Lung (tissue), 12 donors: ENCODE results near the gene GALNT9. TPM values are rescaled to one million over a fixed set of nuclear protein-coding genes. Genes with fewer than 3 reads are reported as not detected.

Experiments used
- ATAC-seq: fragments of 200-7000 bp; cut with Tn5 transposase; one replicate; pipeline ENCODE4 v1.9.1; 2020; ENCODE audit warnings: moderate number of reproducible peaks; ENCODE audit not compliant: insufficient read depth, low FRiP score
- DNase-seq, 3 donors: peaks; one replicate each; pipeline ENCODE4 v3.0.0-alpha.2; 2013 to 2017
- H3K27ac ChIP-seq, 2 donors: one replicate each; pipeline ENCODE4 v1.5.1; 2013; ENCODE audit warnings: mild to moderate bottlenecking in 2 of 2, moderate library complexity in 2 of 2, control low read depth in 1 of 2, inconsistent platforms in 1 of 2, low read depth in 1 of 2, low read length in 1 of 2
- H3K27me3 ChIP-seq, 3 donors: one replicate each; pipeline ENCODE4 v1.5.1; 2013; ENCODE audit warnings: low read length in 2 of 3; ENCODE audit not compliant: control insufficient read depth in 3 of 3, insufficient read depth in 3 of 3
- H3K36me3 ChIP-seq, 4 donors: one replicate each; pipeline ENCODE4 v1.5.1; 2013; ENCODE audit warnings: low read length in 4 of 4, mild to moderate bottlenecking in 1 of 4, moderate library complexity in 1 of 4; ENCODE audit not compliant: control insufficient read depth in 4 of 4, insufficient read depth in 4 of 4
- H3K4me1 ChIP-seq, 5 donors: one replicate each; pipeline ENCODE4 v1.5.1; 2013; ENCODE audit warnings: low read length in 5 of 5, mild to moderate bottlenecking in 2 of 5, moderate library complexity in 1 of 5; ENCODE audit not compliant: control insufficient read depth in 5 of 5, insufficient read depth in 5 of 5
- H3K4me3 ChIP-seq: one replicate; pipeline ENCODE4 v1.5.1; 2013; ENCODE audit warnings: mild to moderate bottlenecking, control low read depth, moderate library complexity
- H3K9ac ChIP-seq, 2 donors: one replicate each; pipeline ENCODE4 v1.5.1; 2013; ENCODE audit warnings: low read length in 2 of 2, control low read depth in 1 of 2; ENCODE audit not compliant: insufficient read depth in 1 of 2
- H3K9me3 ChIP-seq, 4 donors: one replicate each; pipeline ENCODE4 v1.5.1; 2013; ENCODE audit warnings: low read length in 3 of 4, mild to moderate bottlenecking in 1 of 4, moderate library complexity in 1 of 4; ENCODE audit not compliant: control insufficient read depth in 4 of 4, insufficient read depth in 3 of 4
- WGBS, 2 donors: extraction: QIAGEN DNeasy Blood & Tissue Kit; methylation state at CpG; one replicate each; pipeline ENCODE4 v1.1.7; 2013; 5-methylcytosine and 5-hydroxymethylcytosine counted together
- polyA plus RNA-seq, 2 donors: library from polyadenylated mRNA; stranded (reverse); fragments of 200-250 nt; gene quantifications; one replicate each; pipeline ENCODE4 v1.2.1, GENCODE V29; 2013
- total RNA-seq, 2 donors: library from RNA; depleted of rRNA in 1 of 2; stranded (reverse); fragments of >200 nt in 1 of 2; gene quantifications; one replicate each; pipeline ENCODE4 v1.2.1, GENCODE V29; 2014 to 2021
- TF ChIP-seq, protein P1 (sequence below): IDR thresholded peaks from 2 replicates; pipeline ENCODE4 v1.5.1; 2012; ENCODE audit warnings: mild to moderate bottlenecking; ENCODE audit errors: control extremely low read depth, extremely low read depth
- donor health status: control.
- donor health status: control.
- donor health status: Bipolar disorder and iron deficiency.
- donor health status: healthy.
- donor health status: DM: yes; HTN: yes; CAD: no.

Gene GALNT9
- total and polyA plus RNA-seq, 4 donors: 0.13 to 1.7 (median 0.79) TPM

DNA sequence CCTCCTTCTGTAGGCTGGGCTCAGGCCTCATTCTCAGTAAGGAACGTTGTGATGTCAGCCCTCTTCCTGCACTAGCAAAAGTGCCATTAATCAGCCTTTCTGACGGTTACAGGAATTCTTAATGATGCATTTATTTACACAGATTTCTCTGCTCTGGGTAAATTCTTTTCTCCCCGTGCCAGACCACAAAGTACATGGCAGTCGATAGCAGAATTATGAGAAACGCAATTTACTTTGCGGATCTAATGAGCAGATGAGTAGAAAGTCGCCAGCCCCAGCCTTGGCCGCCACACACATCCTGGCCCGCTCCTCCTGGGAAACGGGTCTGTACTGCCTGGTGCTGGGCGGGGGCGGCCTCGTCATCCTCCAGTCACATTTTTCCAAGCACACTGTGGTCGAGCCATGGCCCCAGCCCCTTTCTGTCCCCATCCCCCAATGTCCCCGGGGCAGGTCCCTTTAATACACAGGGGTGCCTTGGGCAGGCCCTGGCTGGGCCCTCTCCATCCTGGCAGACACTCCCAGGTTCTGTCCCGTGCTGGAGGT is 159.2 kb downstream of the GALNT9 start:
- Histone ChIP-seq H3K36me3 (no peaks in the 10 kb centered on the region), H3K27ac (no peak overlapping the region), H3K4me3 (no peak overlapping the region), H3K4me1 (peaks cover 0 to 3% (median 0%) of the 10 kb centered on the region in 5 donors), H3K9me3 (no peaks in the 10 kb centered on the region), H3K9ac (no peak overlapping the region), H3K27me3 (peaks cover 0 to 22% (median 0%) of the 10 kb centered on the region in 3 donors)
- TF ChIP-seq, protein P1, sequence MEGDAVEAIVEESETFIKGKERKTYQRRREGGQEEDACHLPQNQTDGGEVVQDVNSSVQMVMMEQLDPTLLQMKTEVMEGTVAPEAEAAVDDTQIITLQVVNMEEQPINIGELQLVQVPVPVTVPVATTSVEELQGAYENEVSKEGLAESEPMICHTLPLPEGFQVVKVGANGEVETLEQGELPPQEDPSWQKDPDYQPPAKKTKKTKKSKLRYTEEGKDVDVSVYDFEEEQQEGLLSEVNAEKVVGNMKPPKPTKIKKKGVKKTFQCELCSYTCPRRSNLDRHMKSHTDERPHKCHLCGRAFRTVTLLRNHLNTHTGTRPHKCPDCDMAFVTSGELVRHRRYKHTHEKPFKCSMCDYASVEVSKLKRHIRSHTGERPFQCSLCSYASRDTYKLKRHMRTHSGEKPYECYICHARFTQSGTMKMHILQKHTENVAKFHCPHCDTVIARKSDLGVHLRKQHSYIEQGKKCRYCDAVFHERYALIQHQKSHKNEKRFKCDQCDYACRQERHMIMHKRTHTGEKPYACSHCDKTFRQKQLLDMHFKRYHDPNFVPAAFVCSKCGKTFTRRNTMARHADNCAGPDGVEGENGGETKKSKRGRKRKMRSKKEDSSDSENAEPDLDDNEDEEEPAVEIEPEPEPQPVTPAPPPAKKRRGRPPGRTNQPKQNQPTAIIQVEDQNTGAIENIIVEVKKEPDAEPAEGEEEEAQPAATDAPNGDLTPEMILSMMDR: no peak
- peak in 1 of 3 donors; percentile 19 for DNase-seq
- no peak for ATAC-seq
- WGBS, 2 donors: 30 to 32% methylated on average over 16 of the region's 16 CpGs

DNA sequence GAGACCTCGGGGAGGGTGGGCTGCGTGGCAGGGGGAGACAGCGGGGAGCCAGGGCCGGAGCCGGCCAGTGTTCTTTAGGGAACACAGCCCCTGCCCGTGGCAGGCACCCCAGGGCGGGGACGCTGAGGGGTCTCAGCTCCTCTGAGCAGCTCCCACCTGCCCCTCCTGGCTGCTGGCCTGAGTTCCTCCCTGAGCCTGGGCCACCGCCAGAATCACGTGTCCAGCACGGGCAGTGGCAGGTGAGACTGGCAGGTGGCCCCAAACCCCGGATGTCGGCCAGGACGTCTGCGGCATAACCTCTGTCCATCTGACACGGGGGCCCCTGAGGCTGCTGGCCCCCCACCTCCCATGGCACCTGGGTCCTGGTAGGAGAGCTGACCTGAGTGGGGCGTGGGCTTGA is 160.0 kb downstream of the GALNT9 start:
- H3K4me3 ChIP-seq: no peak overlapping the region
- H3K9me3 ChIP-seq: no peaks in the 10 kb centered on the region
- TF ChIP-seq, protein P1: no peak
- ATAC-seq (no peak), DNase-seq (no peak)
- no peak overlapping the region for H3K9ac ChIP-seq
- H3K27me3 ChIP-seq: peaks cover 0 to 20% (median 2%) of the 10 kb centered on the region in 3 donors
- H3K36me3 ChIP-seq: no peaks in the 10 kb centered on the region
- WGBS, 2 donors: 76 to 82% methylated on average over 16 to 17 of the region's 17 CpGs
- H3K27ac ChIP-seq: no peak overlapping the region
- H3K4me1 ChIP-seq: peaks cover 0 to 3% (median 0%) of the 10 kb centered on the region in 5 donors

DNA sequence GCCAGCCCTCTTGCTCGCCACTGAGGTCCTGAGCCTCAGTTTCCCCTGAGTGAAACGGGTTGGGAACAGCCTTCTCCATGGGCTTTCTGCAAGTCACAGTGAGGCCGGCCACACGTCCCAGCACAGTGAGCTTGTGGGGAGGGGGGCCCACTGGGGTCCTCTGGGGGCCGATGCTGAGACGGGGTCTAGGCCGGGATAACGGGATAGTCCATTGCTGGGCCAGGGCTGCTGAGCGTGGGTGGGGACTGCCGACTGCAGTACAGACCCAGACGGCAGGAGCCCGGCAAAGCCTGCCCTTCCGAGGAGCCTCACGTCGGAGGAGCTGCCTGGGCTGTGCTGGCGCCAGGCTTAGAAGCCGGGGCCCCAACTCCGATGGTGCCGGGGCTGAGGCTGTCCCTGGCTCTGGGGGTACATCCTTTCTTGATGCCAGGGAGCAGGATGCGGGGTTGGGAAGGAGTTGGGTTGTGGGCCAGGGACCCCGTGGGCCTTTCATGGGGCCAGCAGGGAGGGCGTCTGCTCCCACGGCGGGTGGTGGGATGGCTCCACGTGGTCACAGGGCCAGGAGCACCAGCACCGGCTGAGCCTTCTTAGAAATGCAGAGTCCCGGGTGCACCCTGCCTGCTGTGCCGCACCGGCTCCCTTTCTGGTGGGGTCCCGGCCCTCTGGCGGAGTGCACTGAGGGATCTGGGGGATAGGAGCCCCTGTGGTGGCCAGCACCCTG is 160.9 kb downstream of the GALNT9 start:
- Histone ChIP-seq H3K9me3 (no peaks in the 10 kb centered on the region), H3K9ac (no peak overlapping the region), H3K27ac (no peak overlapping the region), H3K27me3 (peaks cover 0 to 22% (median 9%) of the 10 kb centered on the region in 3 donors), H3K4me3 (no peak overlapping the region), H3K4me1 (peaks cover 0 to 3% (median 0%) of the 10 kb centered on the region in 5 donors), H3K36me3 (no peaks in the 10 kb centered on the region)
- WGBS, 2 donors: 86 to 88% methylated on average over 31 of the region's 31 CpGs
- TF ChIP-seq, protein P1: no peak
- DNase-seq: no peak
- ATAC-seq: no peak
